Astrocyte of the spinal cord (primary cell): ENCODE data around the gene TMEM252.
A peak's percentile ranks its signal among the peaks of the same experiment; 100 is the strongest.

Experiments used
- DNase-seq: peaks from one replicate; pipeline ENCODE4 v3.0.0; 2011; ENCODE audit warnings: low read depth, low spot score
- H3K4me3 ChIP-seq: 2 replicates; pipeline ENCODE4 v1.5.1; 2011; ENCODE audit warnings: low read depth, mild to moderate bottlenecking, low read length, moderate library complexity
- in situ Hi-C: cut with HindIII; loops from 2 replicates; pipeline ENCODE4 v1.10.0; 2017; ENCODE audit warnings: low sequenced_read_pairs
- TF ChIP-seq, protein P1 (sequence below): IDR thresholded peaks from 2 replicates; pipeline ENCODE4 v1.5.1; 2012; ENCODE audit warnings: low read depth, mild to moderate bottlenecking, low read length, inconsistent platforms

TMEM252 gene

DNA sequence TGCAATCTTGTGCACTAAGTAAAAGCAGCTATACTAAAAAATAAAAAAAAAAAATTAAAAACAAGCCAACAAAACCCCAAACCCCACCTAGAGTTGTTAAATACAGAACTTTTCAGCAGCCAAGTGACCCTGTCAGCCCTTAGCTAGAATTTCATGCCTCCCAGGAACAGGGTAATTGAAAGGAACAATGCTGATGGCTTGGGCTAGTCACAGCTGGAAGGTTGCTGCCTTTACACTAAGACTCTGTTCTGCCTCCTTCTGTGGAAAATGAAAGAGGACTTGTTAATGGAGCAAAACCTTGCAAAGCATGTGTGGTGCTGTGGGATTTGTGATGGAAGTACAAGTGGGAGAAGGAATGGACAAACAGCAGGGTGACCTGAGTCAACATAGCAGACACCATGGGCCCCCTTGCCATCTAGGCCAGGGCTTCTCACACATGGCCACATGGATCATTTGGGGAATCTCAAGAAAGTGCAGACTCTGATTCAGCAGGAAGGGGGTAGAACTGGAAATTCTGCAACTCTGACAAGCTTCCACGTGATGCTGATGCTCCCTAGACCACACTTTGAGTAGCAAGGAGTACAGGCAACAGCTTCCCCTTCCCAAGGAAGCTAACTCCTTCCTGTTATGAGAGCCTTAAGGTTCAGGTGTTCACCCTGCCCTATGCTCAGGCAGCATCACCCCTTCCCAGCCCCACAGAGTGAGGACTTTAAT lies 14.9 kb upstream of the TMEM252 start:
- H3K4me3 ChIP-seq, result no peak overlapping the region
- no peak for DNase-seq
- in situ Hi-C loops, result no loop called here
- TF ChIP-seq, protein P1, sequence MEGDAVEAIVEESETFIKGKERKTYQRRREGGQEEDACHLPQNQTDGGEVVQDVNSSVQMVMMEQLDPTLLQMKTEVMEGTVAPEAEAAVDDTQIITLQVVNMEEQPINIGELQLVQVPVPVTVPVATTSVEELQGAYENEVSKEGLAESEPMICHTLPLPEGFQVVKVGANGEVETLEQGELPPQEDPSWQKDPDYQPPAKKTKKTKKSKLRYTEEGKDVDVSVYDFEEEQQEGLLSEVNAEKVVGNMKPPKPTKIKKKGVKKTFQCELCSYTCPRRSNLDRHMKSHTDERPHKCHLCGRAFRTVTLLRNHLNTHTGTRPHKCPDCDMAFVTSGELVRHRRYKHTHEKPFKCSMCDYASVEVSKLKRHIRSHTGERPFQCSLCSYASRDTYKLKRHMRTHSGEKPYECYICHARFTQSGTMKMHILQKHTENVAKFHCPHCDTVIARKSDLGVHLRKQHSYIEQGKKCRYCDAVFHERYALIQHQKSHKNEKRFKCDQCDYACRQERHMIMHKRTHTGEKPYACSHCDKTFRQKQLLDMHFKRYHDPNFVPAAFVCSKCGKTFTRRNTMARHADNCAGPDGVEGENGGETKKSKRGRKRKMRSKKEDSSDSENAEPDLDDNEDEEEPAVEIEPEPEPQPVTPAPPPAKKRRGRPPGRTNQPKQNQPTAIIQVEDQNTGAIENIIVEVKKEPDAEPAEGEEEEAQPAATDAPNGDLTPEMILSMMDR, result no peak

DNA sequence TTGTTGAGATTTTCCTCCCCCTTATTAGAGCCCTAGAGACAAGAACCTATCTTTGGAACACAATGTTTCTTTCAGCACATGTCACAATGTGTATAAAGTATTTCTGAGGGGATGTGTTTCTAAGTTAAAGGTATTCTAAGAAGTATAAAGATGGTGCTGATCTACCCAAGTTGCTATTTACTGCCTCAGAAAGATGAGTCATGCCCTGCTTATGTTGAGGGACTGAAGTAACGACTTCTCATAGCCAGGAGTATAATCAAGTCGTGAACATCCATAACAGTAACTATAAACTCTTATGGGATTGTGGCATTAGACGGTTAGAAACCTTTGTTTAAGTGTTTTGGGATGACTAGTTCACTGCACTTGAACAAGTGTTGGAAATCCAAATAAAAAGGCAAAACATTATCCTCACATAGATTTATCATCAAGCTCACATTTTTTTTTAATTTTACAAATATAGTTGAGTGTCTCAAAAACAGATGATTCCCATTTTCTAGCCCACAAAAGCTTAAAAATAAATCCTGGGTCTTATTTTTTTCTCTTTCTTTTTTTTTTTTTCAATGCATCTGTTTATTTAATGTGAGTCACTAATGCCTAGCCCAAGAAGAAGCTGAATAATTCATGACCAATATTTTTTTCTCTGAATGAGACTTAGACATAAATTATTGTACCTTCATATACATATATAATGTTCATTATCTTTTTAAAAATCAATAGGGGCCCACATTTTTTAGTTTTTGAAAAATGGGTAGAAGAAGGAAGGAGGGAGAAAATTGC lies 12.2 kb upstream of the TMEM252 start:
- in situ Hi-C loops, result no loop called here
- TF ChIP-seq, protein P1, result no peak
- DNase-seq, result peak; percentile 30
- H3K4me3 ChIP-seq, result no peak overlapping the region

DNA sequence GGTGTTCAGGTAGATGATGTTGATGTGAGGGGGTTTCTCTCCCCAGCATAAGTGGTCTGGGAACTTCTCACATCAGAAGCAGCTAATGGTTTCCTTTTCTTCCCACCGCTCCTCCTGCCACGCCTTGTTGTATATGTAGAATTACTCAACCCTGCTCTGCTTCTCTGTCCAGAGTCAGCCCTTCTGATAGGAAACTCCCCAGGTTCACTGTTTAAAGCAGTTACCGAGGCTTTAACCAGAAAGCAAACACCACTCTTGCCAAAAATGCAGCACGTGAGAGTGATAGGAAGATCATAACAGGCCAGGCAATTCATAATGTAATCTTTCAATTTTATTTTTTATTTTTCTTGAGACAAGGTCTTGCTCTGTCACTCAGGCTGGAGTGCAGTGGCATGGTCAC lies 10.5 kb upstream of the TMEM252 start:
- DNase-seq, result no peak
- H3K4me3 ChIP-seq, result no peak overlapping the region
- TF ChIP-seq, protein P1, result no peak
- in situ Hi-C loops, result no loop called here

DNA sequence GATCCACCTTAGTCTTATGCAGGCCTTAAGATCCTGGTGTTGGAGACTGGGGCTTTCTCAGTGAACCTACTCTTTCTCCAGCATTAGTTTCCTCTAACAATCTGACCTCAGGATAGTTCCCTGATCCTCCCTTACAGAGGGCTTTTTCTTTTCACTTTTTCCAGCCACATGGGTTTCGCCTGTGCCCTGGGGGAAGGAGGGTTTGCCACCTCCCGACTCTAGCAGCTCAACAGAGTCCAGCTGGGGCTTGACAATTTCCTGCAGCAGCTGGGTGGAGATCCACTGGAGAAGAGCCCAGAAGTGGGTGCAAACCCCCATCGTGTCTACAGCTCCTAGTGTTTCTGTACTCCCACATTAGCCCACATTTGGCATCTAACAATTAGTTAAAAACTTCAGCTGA lies 7.6 kb upstream of the TMEM252 start:
- no peak overlapping the region for H3K4me3 ChIP-seq
- in situ Hi-C loops, result no loop called here
- no peak for DNase-seq
- TF ChIP-seq, protein P1, result no peak

DNA sequence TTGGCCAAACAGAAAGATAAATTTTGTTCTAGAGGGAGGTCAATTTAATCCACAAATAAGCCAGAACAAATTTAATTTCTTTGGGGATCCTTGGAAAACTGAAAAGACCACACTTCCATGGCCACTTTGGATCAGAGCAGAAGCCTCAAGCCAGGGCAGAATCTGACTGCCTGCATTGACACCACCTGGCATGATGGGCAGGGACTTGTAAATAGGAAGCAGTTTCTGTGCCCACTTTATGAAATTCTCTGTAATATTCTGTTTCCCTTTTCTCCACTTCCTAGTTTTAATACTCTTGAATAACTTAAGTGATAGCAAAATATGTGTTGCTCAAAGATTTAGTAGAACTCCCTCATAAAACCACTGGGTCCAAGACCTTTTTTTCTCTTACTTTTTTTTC lies 6.7 kb upstream of the TMEM252 start:
- no peak for DNase-seq
- TF ChIP-seq, protein P1, result no peak
- in situ Hi-C loops, result no loop called here

DNA sequence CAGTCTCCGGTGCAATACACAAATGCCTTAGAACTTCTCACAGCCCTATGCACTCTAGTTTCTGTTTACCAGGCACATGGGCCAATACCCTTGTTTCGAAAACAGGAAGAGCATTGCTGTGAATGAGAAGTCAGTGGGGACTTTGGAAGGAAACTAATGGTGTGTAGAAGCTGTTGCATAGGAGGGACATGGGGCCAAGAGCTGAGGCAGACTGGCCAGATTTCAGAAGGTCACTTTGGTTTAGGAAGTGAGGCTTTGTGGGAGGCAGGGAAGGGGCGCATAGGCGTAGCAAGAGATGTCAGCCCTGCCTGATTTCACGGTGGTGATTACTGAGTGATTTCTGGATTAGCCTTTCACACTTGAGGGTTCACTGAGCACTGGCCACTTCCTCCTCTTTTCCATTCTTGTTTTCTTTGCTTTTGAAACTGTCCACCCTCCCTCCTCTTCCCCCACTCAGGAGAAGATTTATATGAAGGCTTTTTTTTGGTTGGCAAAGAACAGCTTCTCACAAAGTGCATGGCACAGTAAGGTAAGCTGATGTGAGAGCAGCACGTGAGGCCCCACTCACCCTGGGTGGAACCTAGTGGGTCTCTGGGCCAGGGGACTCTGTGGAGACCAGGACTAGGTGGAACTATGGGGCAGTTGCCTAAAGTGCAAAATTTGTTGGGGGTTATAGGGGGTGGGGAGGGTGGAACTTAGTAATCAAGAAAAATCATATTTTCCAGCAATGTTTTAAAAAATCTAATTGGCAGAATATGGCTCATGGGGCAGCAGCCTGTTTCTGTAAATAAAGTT lies 6.1 kb upstream of the TMEM252 start:
- no peak overlapping the region for H3K4me3 ChIP-seq
- in situ Hi-C loops, result no loop called here
- DNase-seq, result no peak
- TF ChIP-seq, protein P1, result no peak

More for the DNA sequence above, 6.7 kb upstream of the TMEM252 start:
- H3K4me3 ChIP-seq, result no peak overlapping the region
